OCI-LY3 (cell line): ENCODE data around the gene AHSG.

Experiments used
- H2AFZ ChIP-seq: fragments of 200-600, 300-600 bp; shearing (Covaris generic); 2 replicates; pipeline ENCODE4 v1.6.0; 2014; ENCODE audit warnings: antibody characterized with exemption, low read depth, low read length
- H3K27ac ChIP-seq: fragments of 200-600, 300-600 bp; sonication (generic); 2 replicates; pipeline ENCODE4 v1.5.1; 2014; ENCODE audit warnings: mild to moderate bottlenecking, low read length, moderate library complexity, mixed read lengths
- H3K27me3 ChIP-seq: fragments of 200-600, 300-600 bp; sonication (generic); 2 replicates; pipeline ENCODE4 v1.6.1; 2014; ENCODE audit warnings: low read depth, low read length, mixed read lengths
- H3K36me3 ChIP-seq: fragments of 200-600, 300-600 bp; sonication (generic); replicated peaks from 2 replicates; pipeline ENCODE3; 2014; ENCODE audit warnings: low read depth, low read length, mixed read lengths
- H3K4me1 ChIP-seq: fragments of 300-600, 200-600 bp; sonication (generic); 2 replicates; pipeline ENCODE4 v1.6.1; 2014; ENCODE audit warnings: low read length, mixed read lengths
- H3K4me2 ChIP-seq: fragments of 200-600, 300-600 bp; sonication (generic); 2 replicates; pipeline ENCODE4 v1.6.1; 2014; ENCODE audit warnings: low read length, mixed read lengths
- H3K4me3 ChIP-seq: fragments of 300-600, 200-600 bp; sonication (generic); 2 replicates; pipeline ENCODE4 v1.5.1; 2014; ENCODE audit warnings: antibody characterized with exemption, mild to moderate bottlenecking, low read length, moderate library complexity
- H3K79me2 ChIP-seq: fragments of 300-600, 200-600 bp; shearing (Covaris generic); 2 replicates; pipeline ENCODE4 v1.6.1; 2014; ENCODE audit warnings: mild to moderate bottlenecking, low read length, mixed read lengths
- H3K9ac ChIP-seq: fragments of 300-600, 200-600 bp; shearing (Covaris generic); 2 replicates; pipeline ENCODE4 v1.6.0; 2014; ENCODE audit warnings: mild to moderate bottlenecking, low read length, moderate library complexity
- H3K9me3 ChIP-seq: fragments of 200-600, 300-600 bp; shearing (Covaris generic); 2 replicates; pipeline ENCODE4 v1.6.1; 2014; ENCODE audit warnings: low read length, mixed read lengths; ENCODE audit not compliant: insufficient read depth
- H4K20me1 ChIP-seq: fragments of 200-600, 300-600 bp; sonication (generic); 2 replicates; pipeline ENCODE4 v1.6.1; 2016; ENCODE audit warnings: low read length, mixed read lengths; ENCODE audit not compliant: insufficient read depth
- CTCF ChIP-seq: fragments of 200-600, 300-600 bp; sonication (generic); IDR thresholded peaks from 2 replicates; pipeline ENCODE4 v1.5.1; 2014; ENCODE audit warnings: antibody characterized with exemption, low read length, low read depth
- EZH2phosphoT487 ChIP-seq: fragments of 200-600 bp; shearing (Covaris generic); IDR thresholded peaks from 2 replicates; pipeline ENCODE4 v1.6.1; 2018; ENCODE audit warnings: antibody characterized with exemption, mixed run types, low read depth

Gene AHSG

DNA sequence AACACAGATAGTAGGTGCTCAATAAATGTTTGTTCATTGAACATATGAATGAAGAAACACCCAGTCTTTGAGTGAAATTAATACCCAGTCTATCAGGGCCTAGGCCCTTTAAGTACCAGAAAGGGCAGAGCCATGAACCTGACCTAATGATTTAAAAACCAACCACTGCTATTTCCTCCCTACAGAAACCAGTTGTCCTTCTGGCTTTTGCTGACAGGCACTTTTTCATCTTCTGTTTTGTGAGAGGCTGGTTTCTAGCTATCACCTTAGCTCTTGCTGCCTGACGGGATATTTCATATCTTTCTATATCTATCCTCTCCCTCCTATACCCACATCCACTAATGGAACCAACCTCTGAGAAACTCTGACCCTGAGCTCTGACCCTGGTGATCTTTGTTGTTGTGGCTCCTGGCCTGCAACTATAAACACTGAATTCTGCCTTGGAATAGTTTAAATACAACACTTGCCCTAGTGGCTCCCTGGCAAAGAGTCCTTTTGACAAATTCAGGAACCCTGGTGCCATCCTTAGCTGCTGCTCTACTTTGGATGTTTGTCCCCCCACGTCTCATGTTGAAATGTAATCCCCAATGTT, 4.1 kb upstream of the AHSG start:
- Histone ChIP-seq H3K27me3 (peaks cover 13% of the 10 kb centered on the region), H3K9ac (no peak overlapping the region), H4K20me1 (no peaks in the 10 kb centered on the region), H3K9me3 (no peaks in the 10 kb centered on the region), H3K4me1 (no peaks in the 10 kb centered on the region), H3K4me3 (no peak overlapping the region), H3K79me2 (no peaks in the 10 kb centered on the region), H3K36me3 (no peaks in the 10 kb centered on the region), H2AFZ (no peak overlapping the region), H3K27ac (no peak overlapping the region), H3K4me2 (no peak overlapping the region)
- no peak for TF ChIP-seq CTCF
- TF ChIP-seq EZH2phosphoT487 = no peak

GRCh38 chr3:186609247-186609868, 3.5 kb upstream of the AHSG start:
- H3K27ac ChIP-seq = no peak overlapping the region
- H3K4me3 ChIP-seq = no peak overlapping the region
- peaks cover 4% of the 10 kb centered on the region; the same call in 1 of the 2 replicates for H3K4me1 ChIP-seq
- H4K20me1 ChIP-seq = no peaks in the 10 kb centered on the region
- H2AFZ ChIP-seq = peak overlapping the region; percentile 58
- no peaks in the 10 kb centered on the region for H3K79me2 ChIP-seq
- TF ChIP-seq EZH2phosphoT487 (no peak), CTCF (peak; percentile 40)
- no peak overlapping the region for H3K9ac ChIP-seq
- H3K27me3 ChIP-seq = peaks cover 19% of the 10 kb centered on the region
- H3K4me2 ChIP-seq = no peak overlapping the region
- no peaks in the 10 kb centered on the region for H3K9me3 ChIP-seq
- no peaks in the 10 kb centered on the region for H3K36me3 ChIP-seq

GRCh38 chr3:186612065-186612464, 795 bp upstream of the AHSG start:
- TF ChIP-seq EZH2phosphoT487 (no peak), CTCF (no peak)
- H3K27me3 ChIP-seq = peaks cover 20% of the 10 kb centered on the region

DNA sequence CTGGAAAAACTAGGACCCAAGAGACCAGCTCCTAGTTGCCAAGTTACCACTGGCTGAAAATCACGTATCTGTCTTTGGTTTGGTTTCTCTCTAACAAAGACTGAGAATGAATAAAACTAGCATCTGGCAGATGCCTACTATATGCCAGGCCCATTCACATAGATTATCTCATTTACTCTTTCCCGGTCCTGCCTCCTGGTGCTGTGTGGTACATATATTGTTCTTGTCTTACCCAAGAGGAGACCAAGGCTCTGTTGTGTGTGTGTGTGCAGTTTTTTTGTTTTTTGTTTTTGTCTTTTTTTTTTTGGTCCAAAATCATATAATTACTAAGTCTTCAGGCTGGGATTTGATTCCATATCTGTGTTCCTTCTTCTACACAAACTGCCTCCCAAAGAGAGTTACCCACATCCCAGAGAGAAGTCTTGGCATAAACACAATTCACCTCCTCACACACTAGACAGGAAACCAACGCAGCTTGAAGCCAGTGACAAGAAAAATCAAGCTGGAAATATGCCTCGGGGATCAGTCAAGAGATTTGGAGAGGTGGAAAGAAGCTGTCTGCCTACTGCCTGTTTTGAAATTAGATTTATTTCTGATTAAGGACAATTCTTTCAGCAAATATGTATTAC, 891 bp downstream of the AHSG start:
- Histone ChIP-seq H3K4me3 (no peak overlapping the region; the same call in 1 of the 2 replicates), H3K79me2 (no peaks in the 10 kb centered on the region), H4K20me1 (no peaks in the 10 kb centered on the region), H3K9ac (no peak overlapping the region), H2AFZ (peak overlapping the region; percentile 91), H3K36me3 (no peaks in the 10 kb centered on the region), H3K9me3 (no peaks in the 10 kb centered on the region), H3K4me1 (peaks cover 17% of the 10 kb centered on the region), H3K27ac (no peak overlapping the region), H3K4me2 (peak overlapping the region; percentile 96), H3K27me3 (peaks cover 36% of the 10 kb centered on the region)
- no peak for TF ChIP-seq CTCF
- no peak for TF ChIP-seq EZH2phosphoT487

More at GRCh38 chr3:186612065-186612464, 795 bp upstream of the AHSG start:
- H4K20me1 ChIP-seq = no peaks in the 10 kb centered on the region
- no peaks in the 10 kb centered on the region for H3K36me3 ChIP-seq
- H3K4me1 ChIP-seq = peaks cover 12% of the 10 kb centered on the region; the same call in 1 of the 2 replicates
- no peak overlapping the region for H2AFZ ChIP-seq
- H3K27ac ChIP-seq = no peak overlapping the region
- H3K9me3 ChIP-seq = no peaks in the 10 kb centered on the region
- no peak overlapping the region for H3K4me3 ChIP-seq
- no peaks in the 10 kb centered on the region for H3K79me2 ChIP-seq
- no peak overlapping the region for H3K4me2 ChIP-seq
- no peak overlapping the region for H3K9ac ChIP-seq
